Calu3 (cell line): ENCODE data around the gene ARSK. TPM values are rescaled to one million over a fixed set of nuclear protein-coding genes. Genes with fewer than 3 reads are reported as not detected.
A peak's percentile ranks its signal among the peaks of the same experiment; 100 is the strongest.

Source experiments
- Bru-seq: library from RNA; stranded (reverse); fragments of 400-500 nt; gene quantifications from one replicate; lab custom pipeline; 2021; lab: Mats Ljungman, UMichigan
- BruChase-seq, 2 experiments: library from RNA; stranded (reverse); fragments of 400-500 nt; gene quantifications; one replicate each; lab custom pipeline; 2021; lab: Mats Ljungman, UMichigan
- BruUV-seq: library from RNA; stranded (reverse); fragments of 400-500 nt; replicated peaks from 2 replicates; lab custom pipeline; 2021; lab: Mats Ljungman, UMichigan
- CTCF ChIA-PET: fragments of 300-600 bp; sonication (Branson Sonifier 250); formaldehyde crosslinking; loops from one replicate; lab custom pipeline; 2022; ENCODE audit warnings: antibody characterized with exemption; lab: Charles Lee
- DNase-seq: peaks from one replicate; pipeline ENCODE4 v3.0.0; 2022
- H3K27ac Mint-ChIP-seq: one replicate; pipeline ENCODE4 v1.8.0; 2022; ENCODE audit warnings: mixed read lengths; ENCODE audit not compliant: unreplicated experiment
- H3K27me3 Mint-ChIP-seq: one replicate; pipeline ENCODE4 v1.8.0; 2022; ENCODE audit warnings: mixed read lengths; ENCODE audit not compliant: unreplicated experiment
- H3K36me3 Mint-ChIP-seq: one replicate; pipeline ENCODE4 v1.8.0; 2022; ENCODE audit warnings: mild to moderate bottlenecking, moderate library complexity, mixed read lengths; ENCODE audit not compliant: insufficient read depth, unreplicated experiment
- H3K4me1 Mint-ChIP-seq: one replicate; pipeline ENCODE4 v1.8.0; 2022; ENCODE audit warnings: mild to moderate bottlenecking, low read depth, mixed read lengths; ENCODE audit not compliant: unreplicated experiment
- H3K4me3 Mint-ChIP-seq: one replicate; pipeline ENCODE4 v1.8.0; 2022; ENCODE audit warnings: mild to moderate bottlenecking, low read depth, moderate library complexity, mixed read lengths; ENCODE audit not compliant: unreplicated experiment
- H3K9me3 Mint-ChIP-seq: one replicate; pipeline ENCODE4 v1.8.0; 2022; ENCODE audit warnings: low read depth, mixed read lengths; ENCODE audit not compliant: unreplicated experiment
- CTCF ChIP-seq: fragments of 200-600 bp; IDR thresholded peaks from one replicate; pipeline ENCODE4 v1.8.0; 2022; ENCODE audit warnings: antibody characterized with exemption; ENCODE audit not compliant: unreplicated experiment
- intact Hi-C: fragments of 100-400 bp; cut with micrococcal nuclease; formaldehyde crosslinking; loops from one replicate; pipeline ENCODE4 v1.10.0; 2022; ENCODE audit not compliant: unreplicated experiment
- long read RNA-seq: library from polyadenylated mRNA; stranded (forward); transcript quantifications from one replicate; pipeline ENCODE4 v2.0.0, GENCODE V29; 2022
- total RNA-seq: library from RNA; stranded (reverse); gene quantifications from 2 replicates; pipeline ENCODE4 v1.2.3, GENCODE V29; 2022

The ARSK gene
- total RNA-seq (6.6 and 7.1 TPM in 2 replicates), Bru-seq, nascent RNA (percentile 47 among the genes with signal in this experiment), BruChase-seq, experiment 1, labeled RNA remaining after a 6-hour chase (percentile 53 among the genes with signal in this experiment), BruChase-seq, experiment 2, labeled RNA remaining after a 2-hour chase (percentile 45 among the genes with signal in this experiment)
- long read RNA-seq, transcript ARSK-201 (8 exons, 3,354 nt) = major isoform, 9 of 12 reads
- long read RNA-seq, partial matches to known transcripts = 0 of 12 reads
- long read RNA-seq, other reads (novel, unspliced or antisense) = 1 of 12 reads

GRCh38 chr5:95554647-95555548 is at the start of gene ARSK, which contains the start of gene SKIC3:
TSS of gene ARSK (plus strand) at chr5:95555101. CDS start at chr5:95555279, 178 bp downstream.
TSS of gene SKIC3 (minus strand) at chr5:95554977. CDS start at chr5:95547150, 7,827 bp downstream.
- TF ChIP-seq CTCF = peak; percentile 21
- BruUV-seq = TSS peak; percentile 59
- peak; percentile 91 for DNase-seq
- Mint-ChIP-seq H3K9me3 (no peaks in the 10 kb centered on the region), H3K27ac (peak within 1 kb of the TSS; percentile 86), H3K36me3 (peaks cover 23% of the 10 kb centered on the region), H3K27me3 (no peaks in the 10 kb centered on the region), H3K4me1 (peaks cover 11% of the 10 kb centered on the region), H3K4me3 (peak within 1 kb of the TSS; percentile 93)
- CTCF ChIA-PET = interaction anchor here (0.5 to 1.2 kb wide), 4 partner anchors 12 to 743 kb away, joined by 3 to 4 read pairs (median 4); no protein-coding TSS in a partner anchor
- intact Hi-C loops = no loop called here

GRCh38 chr5:95508550-95508949 is 46.4 kb upstream of the ARSK start:
- DNase-seq = no peak
- Mint-ChIP-seq H3K27me3 (no peaks in the 10 kb centered on the region), H3K4me1 (peaks cover 8% of the 10 kb centered on the region), H3K4me3 (no peak overlapping the region), H3K36me3 (peaks cover 25% of the 10 kb centered on the region), H3K9me3 (no peaks in the 10 kb centered on the region), H3K27ac (no peak overlapping the region)
- BruUV-seq = no TSS peak
- intact Hi-C loops = loop anchor here (5.0 kb wide), 1 partner anchor 541 kb away; no protein-coding TSS in a partner anchor
- no peak for TF ChIP-seq CTCF
- CTCF ChIA-PET = no interaction called here

- TF ChIP-seq CTCF = no peak
- BruUV-seq = no TSS peak
- H3K27ac Mint-ChIP-seq = no peak overlapping the region
- peaks cover 28% of the 10 kb centered on the region for H3K36me3 Mint-ChIP-seq
- intact Hi-C loops = no loop called here
- CTCF ChIA-PET = no interaction called here
- H3K4me3 Mint-ChIP-seq = no peak overlapping the region
- H3K9me3 Mint-ChIP-seq = no peaks in the 10 kb centered on the region
- DNase-seq = no peak
- peaks cover 8% of the 10 kb centered on the region for H3K4me1 Mint-ChIP-seq
- H3K27me3 Mint-ChIP-seq = no peaks in the 10 kb centered on the region
Measured at GRCh38 chr5:95511606-95512005, 43.3 kb upstream of the ARSK start.

- intact Hi-C loops = no loop called here
- Mint-ChIP-seq H3K4me3 (no peak overlapping the region), H3K4me1 (no peaks in the 10 kb centered on the region), H3K27me3 (no peaks in the 10 kb centered on the region), H3K36me3 (peaks cover 5% of the 10 kb centered on the region), H3K9me3 (no peaks in the 10 kb centered on the region), H3K27ac (no peak overlapping the region)
- BruUV-seq = no TSS peak
- TF ChIP-seq CTCF = no peak
- no peak for DNase-seq
- CTCF ChIA-PET = no interaction called here
Measured at GRCh38 chr5:95518417-95518816, 36.5 kb upstream of the ARSK start.
